GM12878 (cell line): Measurements from ENCODE around the gene LAMP5. TPM values are rescaled to one million over a fixed set of nuclear protein-coding genes. Genes with fewer than 3 reads are reported as not detected.
A peak's percentile ranks its signal among the peaks of the same experiment; 100 is the strongest.

ENCODE experiments used
- ATAC-seq: fragments of 200-7000 bp; cut with Tn5 transposase; 3 replicates; pipeline ENCODE4 v1.9.1; 2020; ENCODE audit warnings: mild to moderate bottlenecking, moderate library complexity
- BruUV-seq: library from RNA; stranded (reverse); fragments of 400-500 nt; replicated peaks from 2 replicates; lab custom pipeline; 2021; lab: Mats Ljungman, UMichigan
- CTCF ChIA-PET: fragments of 300-600 bp; sonication (Branson Sonifier 250); formaldehyde crosslinking; extraction: SDS; loops from one replicate; lab custom pipeline; 2021; ENCODE audit warnings: inconsistent platforms; lab: Yijun Ruan, JAX
- POLR2A ChIA-PET: fragments of 350-600 bp; formaldehyde crosslinking; extraction: SDS; loops from one replicate; lab custom pipeline; 2021; ENCODE audit warnings: inconsistent platforms; lab: Charles Lee
- RAD21 ChIA-PET: fragments of 300-600 bp; sonication (Branson Sonifier 250); formaldehyde crosslinking; loops from one replicate; lab custom pipeline; 2023; ENCODE audit warnings: antibody characterized with exemption; ENCODE audit not compliant: unreplicated experiment; lab: Charles Lee
- SMC1A ChIA-PET: fragments of 300-600 bp; sonication (Branson Sonifier 250); formaldehyde crosslinking; loops from one replicate; lab custom pipeline; 2023; ENCODE audit not compliant: unreplicated experiment, uncharacterized antibody; lab: Charles Lee
- DNase-seq: peaks from one replicate; pipeline ENCODE4 v3.0.0-alpha.2; 2011; ENCODE audit warnings: low read depth, low spot score
- FAIRE-seq: peaks from 3 replicates; lab custom pipeline; 2011; peaks lifted over from hg19 to GRCh38; lab: Jason Lieb, UNC
- H2AFZ ChIP-seq: 2 replicates; pipeline ENCODE4 v1.6.0; 2011; ENCODE audit warnings: low read depth, low read length, control low read depth; ENCODE audit not compliant: control insufficient read depth
- H3K27ac ChIP-seq: 2 replicates; pipeline ENCODE4 v1.5.1; 2011; ENCODE audit warnings: control low read depth; ENCODE audit not compliant: control insufficient read depth, insufficient read depth
- H3K27me3 ChIP-seq, 2 experiments: replicated peaks in 1 of 2; 2 replicates each; pipeline versions ENCODE4 v1.6.0 to v1.6.1; 2011; ENCODE audit warnings: low read length in 1 of 2; ENCODE audit not compliant: control insufficient read depth in 2 of 2, insufficient read depth in 2 of 2
- H3K36me3 ChIP-seq, 2 experiments: 2 replicates each; pipeline ENCODE4 v1.5.1; 2011; ENCODE audit warnings: low read length in 1 of 2; ENCODE audit not compliant: control insufficient read depth in 2 of 2, insufficient read depth in 2 of 2
- H3K4me1 ChIP-seq: 2 replicates; pipeline ENCODE4 v1.6.1; 2011; ENCODE audit warnings: mild to moderate bottlenecking, low read length, moderate library complexity, mixed read lengths; ENCODE audit not compliant: control insufficient read depth, insufficient read depth
- H3K4me2 ChIP-seq: 2 replicates; pipeline ENCODE4 v1.6.0; 2011; ENCODE audit warnings: control low read depth; ENCODE audit not compliant: control insufficient read depth, insufficient read depth
- H3K4me3 ChIP-seq: fragments of 200-600 bp; sonication (generic); 2 replicates; pipeline ENCODE4 v1.5.1; 2016
- H3K79me2 ChIP-seq: 2 replicates; pipeline ENCODE4 v1.6.0; 2011; ENCODE audit warnings: low read length; ENCODE audit not compliant: control insufficient read depth, insufficient read depth
- H3K9ac ChIP-seq: 2 replicates; pipeline ENCODE4 v1.8.0; 2011; ENCODE audit warnings: low read length, control low read depth, mixed read lengths; ENCODE audit not compliant: control insufficient read depth, insufficient read depth
- H3K9me3 ChIP-seq: replicated peaks from 3 replicates; pipeline ENCODE4 v1.5.1; 2011; ENCODE audit warnings: mild to moderate bottlenecking, low read length; ENCODE audit not compliant: control insufficient read depth, insufficient read depth
- H4K20me1 ChIP-seq: 2 replicates; pipeline ENCODE4 v1.6.0; 2011; ENCODE audit not compliant: control insufficient read depth, insufficient read depth
- BACH1 ChIP-seq: fragments of 450-650 bp; IDR thresholded peaks from 2 replicates; pipeline ENCODE4 v1.6.1; 2017; ENCODE audit warnings: mild to moderate bottlenecking, borderline replicate concordance
- HDAC2 ChIP-seq: fragments of 200-600 bp; sonication (generic); IDR thresholded peaks from 2 replicates; pipeline ENCODE4 v1.6.1; 2017
- IKZF1 ChIP-seq: fragments of 450-650 bp; conservative IDR thresholded peaks from 2 replicates; pipeline ENCODE4 v1.6.1; 2017; ENCODE audit warnings: antibody characterized with exemption, mild to moderate bottlenecking
- KAT2A ChIP-seq: conservative IDR thresholded peaks from 2 replicates; pipeline ENCODE4 v1.6.1; 2011; ENCODE audit warnings: low read depth, low read length; ENCODE audit not compliant: control insufficient read depth
- NFYA ChIP-seq: IDR thresholded peaks from 2 replicates; pipeline ENCODE4 v1.6.1; 2011; ENCODE audit warnings: low read depth, mild to moderate bottlenecking, low read length, improper control_type of control experiment, borderline replicate concordance
- NKRF ChIP-seq: fragments of 450-650 bp; conservative IDR thresholded peaks from 2 replicates; pipeline ENCODE4 v1.6.1; 2017; ENCODE audit warnings: mild to moderate bottlenecking, moderate library complexity
- PAX5 ChIP-seq: IDR thresholded peaks from 2 replicates; pipeline ENCODE4 v1.6.1; 2011; ENCODE audit warnings: low read depth, low read length, borderline replicate concordance
- RAD21 ChIP-seq: IDR thresholded peaks from 2 replicates; pipeline ENCODE4 v1.6.1; 2011; ENCODE audit warnings: mild to moderate bottlenecking, low read depth, low read length, moderate library complexity; ENCODE audit not compliant: insufficient read depth
- RFX5 ChIP-seq: IDR thresholded peaks from 2 replicates; pipeline ENCODE4 v1.6.1; 2011; ENCODE audit warnings: low read depth, low read length, improper control_type of control experiment
- SRF ChIP-seq, 2 experiments: IDR thresholded peaks; 2 replicates each; pipeline ENCODE4 v1.6.1; 2011; ENCODE audit warnings: low read depth in 2 of 2, low read length in 2 of 2, mild to moderate bottlenecking in 1 of 2, moderate library complexity in 1 of 2
- STAT3 ChIP-seq: IDR thresholded peaks from 2 replicates; pipeline ENCODE4 v1.6.1; 2011; ENCODE audit warnings: low read depth, low read length, improper control_type of control experiment
- YY1 ChIP-seq: IDR thresholded peaks from 2 replicates; pipeline ENCODE4 v1.6.1; 2011; ENCODE audit warnings: low read depth, mild to moderate bottlenecking, low read length
- ZBTB4 ChIP-seq: fragments of 450-650 bp; formaldehyde crosslinking; IDR thresholded peaks from 2 replicates; pipeline ENCODE4 v1.4.0; 2022; ENCODE audit warnings: mild to moderate bottlenecking, moderate library complexity
- ZNF24 ChIP-seq: fragments of 450-650 bp; IDR thresholded peaks from 2 replicates; pipeline ENCODE4 v1.6.1; 2017; ENCODE audit warnings: antibody characterized with exemption, mild to moderate bottlenecking
- WGBS: methylation state at CpG from one replicate; pipeline ENCODE4 v1.1.6; 2016; ENCODE audit warnings: low lambda C conversion rate; ENCODE audit not compliant: insufficient replicate concordance, insufficient coverage; ENCODE audit errors: missing lambda C conversion rate; 5-methylcytosine and 5-hydroxymethylcytosine counted together
- in situ Hi-C: fragments of 300-500 bp; cut with MboI; formaldehyde crosslinking; loops from 9 replicates; pipeline ENCODE4 v1.14.3; 2018; ENCODE audit warnings: mixed read lengths
- intact Hi-C: fragments of 100-400 bp; cut with micrococcal nuclease; formaldehyde crosslinking; loops from one replicate; pipeline ENCODE4 v1.14.2; 2022; ENCODE audit not compliant: unreplicated experiment
- polyA plus RNA-seq, 11 experiments: library from polyadenylated mRNA; depleted of rRNA in 4 of 11; unstranded in 6 of 11; stranded (reverse) in 5 of 11; fragments of >200 nt; fragmentation: Nextera tagmentation in 4 of 11; fragmentation: Illumina TruSeq in 1 of 11; extraction: Ambion mirVana in 4 of 11; extraction: Trizol in 1 of 11; gene quantifications; 1 replicate in 1 of 11; 2 replicates in 10 of 11; pipeline versions ENCODE4 v1.2.1 to v1.2.3, GENCODE V29; 2011 to 2016; ENCODE audit warnings: inconsistent platforms in 2 of 11, missing spikeins in 2 of 11, low read depth in 1 of 11
- total RNA-seq, 4 experiments: library from RNA; depleted of rRNA in 3 of 4; stranded (reverse); fragments of >200 nt in 3 of 4; fragmentation: Illumina TruSeq in 1 of 4; extraction: Trizol in 1 of 4; gene quantifications; 2 replicates each; pipeline versions ENCODE4 v1.2.1 to v1.2.3, GENCODE V29; 2013 to 2021
- TF ChIP-seq, protein P1 (sequence below): fragments of 450-650 bp; IDR thresholded peaks from 2 replicates; pipeline ENCODE4 v1.6.1; 2017; ENCODE audit warnings: antibody characterized with exemption, mild to moderate bottlenecking, moderate library complexity

Gene LAMP5
- total and polyA plus RNA-seq, 10 of the 15 experiments (the other 5 are each of a cell fraction or from before 2014, with no cell fraction given) = 0.10 to 0.56 (median 0.49) TPM; not detected in 1

- POLR2A ChIA-PET = no interaction called here
- Histone ChIP-seq H3K27me3 (peaks cover 2 to 12% of the 10 kb centered on the region in 2 experiments; a peak in 3 of 4 replicates), H2AFZ (peak overlapping the region; percentile 63), H3K9me3 (no peaks in the 10 kb centered on the region; the same call in 2 of the 3 replicates), H3K36me3 (no peaks in the 10 kb centered on the region; a peak in 1 of 4 replicates), H3K27ac (no peak overlapping the region), H3K4me1 (peaks cover 12% of the 10 kb centered on the region), H3K4me2 (peak overlapping the region; percentile 80), H3K4me3 (peak overlapping the region; percentile 71), H3K79me2 (peaks cover 14% of the 10 kb centered on the region), H4K20me1 (no peaks in the 10 kb centered on the region), H3K9ac (peak overlapping the region; percentile 66)
- no TSS peak for BruUV-seq
- RAD21 ChIA-PET = no interaction called here
- ATAC-seq (no peak), DNase-seq (no peak), FAIRE-seq (peak; percentile 23)
- intact Hi-C loops = no loop called here
- 27% methylated on average over 28 of the region's 28 CpGs for WGBS
- in situ Hi-C loops = no loop called here
- SMC1A ChIA-PET = no interaction called here
- CTCF ChIA-PET = no interaction called here
- TF ChIP-seq, protein P1, sequence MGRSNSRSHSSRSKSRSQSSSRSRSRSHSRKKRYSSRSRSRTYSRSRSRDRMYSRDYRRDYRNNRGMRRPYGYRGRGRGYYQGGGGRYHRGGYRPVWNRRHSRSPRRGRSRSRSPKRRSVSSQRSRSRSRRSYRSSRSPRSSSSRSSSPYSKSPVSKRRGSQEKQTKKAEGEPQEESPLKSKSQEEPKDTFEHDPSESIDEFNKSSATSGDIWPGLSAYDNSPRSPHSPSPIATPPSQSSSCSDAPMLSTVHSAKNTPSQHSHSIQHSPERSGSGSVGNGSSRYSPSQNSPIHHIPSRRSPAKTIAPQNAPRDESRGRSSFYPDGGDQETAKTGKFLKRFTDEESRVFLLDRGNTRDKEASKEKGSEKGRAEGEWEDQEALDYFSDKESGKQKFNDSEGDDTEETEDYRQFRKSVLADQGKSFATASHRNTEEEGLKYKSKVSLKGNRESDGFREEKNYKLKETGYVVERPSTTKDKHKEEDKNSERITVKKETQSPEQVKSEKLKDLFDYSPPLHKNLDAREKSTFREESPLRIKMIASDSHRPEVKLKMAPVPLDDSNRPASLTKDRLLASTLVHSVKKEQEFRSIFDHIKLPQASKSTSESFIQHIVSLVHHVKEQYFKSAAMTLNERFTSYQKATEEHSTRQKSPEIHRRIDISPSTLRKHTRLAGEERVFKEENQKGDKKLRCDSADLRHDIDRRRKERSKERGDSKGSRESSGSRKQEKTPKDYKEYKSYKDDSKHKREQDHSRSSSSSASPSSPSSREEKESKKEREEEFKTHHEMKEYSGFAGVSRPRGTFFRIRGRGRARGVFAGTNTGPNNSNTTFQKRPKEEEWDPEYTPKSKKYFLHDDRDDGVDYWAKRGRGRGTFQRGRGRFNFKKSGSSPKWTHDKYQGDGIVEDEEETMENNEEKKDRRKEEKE = no peak
- TF ChIP-seq HDAC2 (no peak), ZBTB4 (CRISPR knock-in tag) (no peak), BACH1 (no peak), ZNF24 (no peak), YY1 (no peak), SRF (IDR thresholded peaks at IDR 0.05; ENCODE audit: low read depth in 2 of 2, low read length in 2 of 2) (no peak), RAD21 (no peak), KAT2A (no peak), PAX5 (no peak), RFX5 (no peak), NFYA (no peak), IKZF1 (no peak), NKRF (no peak), STAT3 (no peak)
Observed at GRCh38 chr20:9516234-9516871, 2.0 kb downstream of the LAMP5 start.
